Measurements from ENCODE around the gene KLHL10.

The KLHL10 gene

DNA sequence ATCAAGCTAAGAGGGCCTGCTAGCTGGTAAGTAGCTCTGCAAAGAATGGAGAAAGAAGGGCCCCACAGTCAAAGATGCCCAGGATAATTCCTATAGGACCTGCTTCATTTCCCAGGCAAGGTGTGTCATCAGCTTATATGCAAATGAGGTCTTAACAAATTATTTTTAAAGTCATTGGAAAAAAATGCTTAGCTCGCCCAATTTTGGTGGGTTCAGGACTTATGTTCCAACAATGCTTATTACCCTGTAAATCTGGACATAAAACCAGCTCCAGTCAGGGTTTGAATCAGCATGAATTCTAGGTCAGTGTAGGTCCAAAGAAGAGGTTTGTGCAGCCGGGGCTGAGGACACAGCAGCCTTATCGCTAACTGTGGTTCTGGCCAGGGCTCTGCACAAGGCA lies 55.8 kb downstream of the KLHL10 start:
- Histone ChIP-seq H3K9me3 (ENCODE audit: control insufficient read depth, low read length) (no peaks in the 10 kb centered on the region), H3K36me3 (ENCODE audit: control insufficient read depth, insufficient read depth, low read length) (peaks cover 21% of the 10 kb centered on the region), H3K4me1 (ENCODE audit: control insufficient read depth, insufficient read depth, low read length) (no peaks in the 10 kb centered on the region), H3K9ac (ENCODE audit: low read length) (no peak overlapping the region), H3K4me3 (ENCODE audit: low read length) (no peak overlapping the region), H3K27me3 (ENCODE audit: control insufficient read depth, insufficient read depth, low read length) (no peaks in the 10 kb centered on the region)

DNA sequence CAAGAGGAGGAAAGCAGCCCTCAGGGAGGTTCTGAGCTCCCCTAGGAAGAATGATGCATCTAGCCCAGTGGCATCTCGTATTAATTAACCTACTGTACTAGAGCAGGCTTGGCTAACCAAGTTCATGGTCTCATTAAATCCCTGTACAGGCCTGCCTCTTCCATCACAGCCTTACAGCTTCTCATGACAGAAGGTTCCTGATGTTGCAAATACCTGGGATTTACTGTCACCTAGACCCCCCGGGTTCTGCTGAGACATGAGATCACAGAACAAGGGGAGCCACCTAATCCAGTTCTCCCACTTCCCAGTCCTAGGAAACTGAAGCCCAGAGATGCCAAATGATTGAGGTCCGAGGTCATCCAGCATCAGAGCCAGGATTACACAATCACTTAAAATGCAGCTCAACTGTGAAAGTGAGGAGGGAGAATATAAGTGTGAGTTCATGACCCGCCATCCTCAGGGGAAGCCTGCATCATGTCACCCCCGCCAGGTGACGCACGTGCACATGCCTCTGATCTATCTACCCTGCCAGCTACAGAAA lies 57.2 kb downstream of the KLHL10 start:
- H3K36me3 ChIP-seq (ENCODE audit: control insufficient read depth, insufficient read depth, low read length) = peaks cover 23% of the 10 kb centered on the region
- no peak overlapping the region for H3K4me3 ChIP-seq (ENCODE audit: low read length)
- H3K9ac ChIP-seq (ENCODE audit: low read length) = no peak overlapping the region
- no peaks in the 10 kb centered on the region for H3K27me3 ChIP-seq (ENCODE audit: control insufficient read depth, insufficient read depth, low read length)
- H3K9me3 ChIP-seq (ENCODE audit: control insufficient read depth, low read length) = no peaks in the 10 kb centered on the region
- no peaks in the 10 kb centered on the region for H3K4me1 ChIP-seq (ENCODE audit: control insufficient read depth, insufficient read depth, low read length)

DNA sequence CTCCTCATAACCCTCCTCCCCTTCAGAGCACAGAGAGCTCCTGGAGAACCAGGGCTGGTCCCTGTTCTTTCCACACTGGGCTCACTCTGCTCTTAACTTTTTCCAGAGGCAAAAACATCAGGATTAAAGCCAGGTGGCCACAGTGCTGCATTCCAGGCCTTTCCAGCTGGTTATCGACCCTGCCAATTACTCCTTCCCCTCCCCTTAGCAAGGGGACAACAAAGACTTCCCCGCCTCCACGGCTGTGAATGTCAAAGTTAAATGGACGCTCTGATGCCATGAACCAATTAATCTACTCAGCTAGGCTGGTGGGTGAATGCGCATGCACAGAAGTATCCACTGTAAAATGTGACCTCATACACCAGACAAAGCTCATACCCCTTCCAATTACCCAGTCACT lies 58.0 kb downstream of the KLHL10 start:
- H3K27me3 ChIP-seq (ENCODE audit: control insufficient read depth, insufficient read depth, low read length) = no peaks in the 10 kb centered on the region
- H3K9me3 ChIP-seq (ENCODE audit: control insufficient read depth, low read length) = no peaks in the 10 kb centered on the region
- H3K4me3 ChIP-seq (ENCODE audit: low read length) = no peak overlapping the region
- no peaks in the 10 kb centered on the region for H3K4me1 ChIP-seq (ENCODE audit: control insufficient read depth, insufficient read depth, low read length)
- no peak overlapping the region for H3K9ac ChIP-seq (ENCODE audit: low read length)
- H3K36me3 ChIP-seq (ENCODE audit: control insufficient read depth, insufficient read depth, low read length) = peaks cover 23% of the 10 kb centered on the region

DNA sequence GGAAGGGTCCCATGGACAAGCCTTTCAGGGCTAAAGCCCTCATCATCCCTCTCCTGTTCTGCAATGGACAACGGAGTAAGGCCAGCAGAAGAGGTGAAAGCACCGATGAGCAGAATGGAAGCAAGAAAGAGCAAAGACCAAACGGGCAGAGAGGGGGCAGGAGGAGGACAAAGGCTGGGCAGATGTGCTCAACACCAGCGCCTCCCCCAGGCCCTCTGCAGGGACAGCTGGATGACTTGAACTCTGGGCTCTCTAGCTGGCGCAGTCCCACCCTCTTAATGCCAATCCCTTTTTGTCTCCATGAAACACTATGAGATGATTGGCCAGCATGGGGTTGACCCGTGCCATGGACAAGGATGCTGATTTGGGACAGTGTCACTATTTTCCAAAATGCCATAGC lies 59.1 kb downstream of the KLHL10 start:
- Histone ChIP-seq H3K4me1 (ENCODE audit: control insufficient read depth, insufficient read depth, low read length) (no peaks in the 10 kb centered on the region), H3K9ac (ENCODE audit: low read length) (no peak overlapping the region), H3K36me3 (ENCODE audit: control insufficient read depth, insufficient read depth, low read length) (peaks cover 23% of the 10 kb centered on the region), H3K4me3 (ENCODE audit: low read length) (no peak overlapping the region), H3K27me3 (ENCODE audit: control insufficient read depth, insufficient read depth, low read length) (no peaks in the 10 kb centered on the region), H3K9me3 (ENCODE audit: control insufficient read depth, low read length) (no peaks in the 10 kb centered on the region)

Measured in mucosa of stomach (tissue), 1 donor.